ENCODE data around the gene PRR20B.
"Not testable (repeated sequence)": the region's sequence is repeated elsewhere in the genome, so short reads cannot be mapped to it uniquely, and the experiment has no call there.

Gene PRR20B

DNA sequence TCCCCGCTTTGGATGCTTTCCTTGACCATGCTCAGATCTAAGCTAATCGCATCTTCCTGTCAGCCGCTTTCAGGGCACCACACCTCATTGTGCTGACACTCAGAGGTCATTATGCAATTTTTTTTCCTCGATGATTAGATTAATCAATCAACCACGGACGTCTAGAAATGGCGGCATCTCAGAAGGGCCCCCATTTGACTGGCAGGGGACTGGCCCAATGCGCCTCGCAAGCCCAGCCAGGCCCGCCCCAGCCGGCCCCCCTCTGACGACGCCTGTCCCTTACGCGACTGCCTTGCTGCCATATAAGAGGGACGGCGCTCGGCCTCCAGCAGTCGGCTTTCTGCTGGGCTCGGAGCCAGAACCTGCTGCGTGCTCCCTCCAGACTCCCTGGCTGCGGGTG, at the start of gene PRR20B:
PRR20B (plus strand) TSS at position 301 of the 400 bp plus-strand sequence. CDS start 387 bp downstream, outside the sequence.
- DNase-seq (ENCODE audit: low read depth), result not testable (repeated sequence)

DNA sequence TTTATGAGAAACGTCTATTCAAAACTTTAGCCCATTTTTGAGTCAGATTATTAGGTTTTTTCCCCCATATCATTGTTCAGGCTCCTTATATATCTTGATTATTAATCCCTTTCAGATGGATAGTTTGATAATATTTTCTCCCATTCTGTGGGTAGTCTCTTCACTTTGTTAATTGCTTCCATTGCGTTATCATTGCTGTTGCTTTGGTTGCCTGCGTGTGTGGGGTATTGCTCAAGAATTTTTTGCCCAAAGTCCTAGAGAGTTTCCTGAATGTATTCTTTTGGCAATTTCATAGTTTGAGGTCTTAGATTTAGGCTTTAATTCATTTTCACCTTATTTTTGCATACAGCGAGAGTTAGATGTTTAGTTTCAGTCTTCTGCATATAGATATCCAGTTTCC, 32.3 kb upstream of the PRR20B start:
- no peak overlapping the region for H3K4me3 ChIP-seq (ENCODE audit: low read depth, low read length)
- TF ChIP-seq, protein P1, sequence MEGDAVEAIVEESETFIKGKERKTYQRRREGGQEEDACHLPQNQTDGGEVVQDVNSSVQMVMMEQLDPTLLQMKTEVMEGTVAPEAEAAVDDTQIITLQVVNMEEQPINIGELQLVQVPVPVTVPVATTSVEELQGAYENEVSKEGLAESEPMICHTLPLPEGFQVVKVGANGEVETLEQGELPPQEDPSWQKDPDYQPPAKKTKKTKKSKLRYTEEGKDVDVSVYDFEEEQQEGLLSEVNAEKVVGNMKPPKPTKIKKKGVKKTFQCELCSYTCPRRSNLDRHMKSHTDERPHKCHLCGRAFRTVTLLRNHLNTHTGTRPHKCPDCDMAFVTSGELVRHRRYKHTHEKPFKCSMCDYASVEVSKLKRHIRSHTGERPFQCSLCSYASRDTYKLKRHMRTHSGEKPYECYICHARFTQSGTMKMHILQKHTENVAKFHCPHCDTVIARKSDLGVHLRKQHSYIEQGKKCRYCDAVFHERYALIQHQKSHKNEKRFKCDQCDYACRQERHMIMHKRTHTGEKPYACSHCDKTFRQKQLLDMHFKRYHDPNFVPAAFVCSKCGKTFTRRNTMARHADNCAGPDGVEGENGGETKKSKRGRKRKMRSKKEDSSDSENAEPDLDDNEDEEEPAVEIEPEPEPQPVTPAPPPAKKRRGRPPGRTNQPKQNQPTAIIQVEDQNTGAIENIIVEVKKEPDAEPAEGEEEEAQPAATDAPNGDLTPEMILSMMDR (conservative IDR thresholded peaks at IDR 0.05; ENCODE audit: low read depth, low read length), result no peak
- DNase-seq (ENCODE audit: low read depth), result no peak

More for the DNA sequence above, at the start of gene PRR20B:
- not testable (repeated sequence) for H3K4me3 ChIP-seq (ENCODE audit: low read depth, low read length)

DNA sequence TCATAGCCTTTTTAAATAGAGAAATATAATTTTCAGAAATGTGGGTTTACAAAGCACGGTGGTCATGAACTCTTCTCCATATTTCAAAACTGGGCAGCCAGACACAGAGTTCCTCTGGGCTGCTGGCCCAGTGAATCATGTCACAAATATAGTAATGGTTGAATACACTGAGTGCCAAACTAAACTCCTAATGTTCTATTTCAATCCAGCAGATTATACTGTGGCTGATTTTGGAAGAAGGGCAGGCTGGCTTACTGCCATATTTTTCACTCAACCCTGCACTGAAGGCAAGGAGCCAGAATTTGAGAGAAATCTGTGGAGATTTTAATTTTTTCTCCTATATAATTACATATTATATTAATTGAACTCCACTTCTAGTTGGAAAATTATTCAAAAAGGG, 23.6 kb upstream of the PRR20B start:
- DNase-seq (ENCODE audit: low read depth), result peak; percentile 1
- TF ChIP-seq, protein P1 (conservative IDR thresholded peaks at IDR 0.05; ENCODE audit: low read depth, low read length), result no peak
- H3K4me3 ChIP-seq (ENCODE audit: low read depth, low read length), result no peak overlapping the region

DNA sequence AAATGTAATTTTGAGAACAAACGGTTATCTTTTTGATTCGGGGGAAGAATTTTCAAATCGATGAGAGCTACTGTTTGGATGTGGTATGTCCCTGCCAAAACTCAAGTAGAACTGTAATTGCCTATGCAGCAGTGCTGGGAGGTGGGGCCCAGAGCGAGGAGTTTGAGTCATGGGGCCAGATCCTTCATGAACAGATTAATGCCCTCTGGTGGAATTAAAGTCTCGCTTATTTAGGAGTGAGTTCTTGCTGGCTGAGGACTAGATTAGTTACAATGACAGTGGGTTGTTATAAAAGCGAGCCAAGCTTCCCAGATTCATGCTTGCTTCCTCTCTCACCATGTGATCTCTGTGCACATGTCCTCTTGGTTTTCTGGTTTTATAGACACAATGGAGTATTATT, 18.4 kb upstream of the PRR20B start:
- no peak overlapping the region for H3K4me3 ChIP-seq (ENCODE audit: low read depth, low read length)
- no peak for DNase-seq (ENCODE audit: low read depth)
- TF ChIP-seq, protein P1 (conservative IDR thresholded peaks at IDR 0.05; ENCODE audit: low read depth, low read length), result no peak

DNA sequence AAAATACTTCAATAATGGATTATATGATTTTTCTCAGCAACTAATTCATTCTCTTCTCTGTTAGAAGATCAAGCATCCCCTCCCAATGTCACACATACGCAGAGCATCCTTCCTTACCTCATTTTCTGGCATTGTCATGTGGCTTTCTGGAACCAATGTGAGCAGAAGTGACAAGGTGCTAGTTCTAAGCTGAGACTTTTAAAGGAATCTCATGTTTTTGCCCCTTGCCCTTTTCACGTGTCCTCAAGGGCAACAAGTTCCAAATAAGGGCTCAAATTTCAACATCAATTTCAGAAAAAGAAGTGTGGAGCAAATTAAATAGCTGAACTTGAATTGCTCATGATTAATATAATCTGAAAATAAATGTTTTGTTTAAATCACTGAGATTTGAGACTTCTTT, 11.2 kb upstream of the PRR20B start:
- DNase-seq (ENCODE audit: low read depth), result no peak
- H3K4me3 ChIP-seq (ENCODE audit: low read depth, low read length), result no peak overlapping the region
- TF ChIP-seq, protein P1 (conservative IDR thresholded peaks at IDR 0.05; ENCODE audit: low read depth, low read length), result no peak

DNA sequence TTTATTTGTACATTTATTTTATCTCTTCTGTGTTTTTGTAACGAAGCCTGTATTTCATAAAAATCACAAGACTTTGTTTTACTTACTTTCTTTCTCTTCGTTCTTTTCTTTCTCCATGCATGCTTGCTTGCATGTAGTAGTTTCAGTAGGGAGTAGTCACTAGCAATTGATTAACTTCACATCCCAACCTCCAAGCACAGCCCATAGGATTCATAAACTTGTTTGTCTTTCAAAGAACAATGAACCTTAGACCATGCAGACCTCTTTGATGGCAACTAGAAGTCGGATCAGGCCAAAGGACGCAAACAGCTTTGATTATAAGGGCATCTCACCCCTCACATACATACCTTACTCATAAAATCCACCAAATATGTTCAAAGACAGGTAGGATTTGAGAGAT, 9.7 kb upstream of the PRR20B start:
- TF ChIP-seq, protein P1 (conservative IDR thresholded peaks at IDR 0.05; ENCODE audit: low read depth, low read length), result no peak
- DNase-seq (ENCODE audit: low read depth), result no peak
- H3K4me3 ChIP-seq (ENCODE audit: low read depth, low read length), result no peak overlapping the region

DNA sequence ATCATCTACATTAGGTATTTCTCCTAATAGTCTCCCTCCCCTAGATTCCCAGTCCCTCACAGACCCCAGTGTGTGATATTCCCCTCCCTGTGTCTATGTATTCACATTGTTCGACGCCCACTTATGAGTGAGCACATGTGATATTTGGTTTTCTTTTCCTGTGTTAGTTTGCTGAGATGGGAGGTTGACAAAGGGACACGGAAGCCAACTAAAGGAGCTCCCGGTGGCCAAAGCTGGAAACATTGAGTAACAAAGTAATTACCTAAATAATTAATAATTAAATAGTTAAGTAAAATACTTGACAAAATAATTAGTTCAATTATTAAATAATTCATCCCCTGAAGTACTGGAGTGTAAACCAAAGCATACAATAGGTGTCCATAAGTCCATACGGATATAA, 8.3 kb upstream of the PRR20B start:
- no peak overlapping the region for H3K4me3 ChIP-seq (ENCODE audit: low read depth, low read length)
- TF ChIP-seq, protein P1 (conservative IDR thresholded peaks at IDR 0.05; ENCODE audit: low read depth, low read length), result no peak
- DNase-seq (ENCODE audit: low read depth), result no peak

DNA sequence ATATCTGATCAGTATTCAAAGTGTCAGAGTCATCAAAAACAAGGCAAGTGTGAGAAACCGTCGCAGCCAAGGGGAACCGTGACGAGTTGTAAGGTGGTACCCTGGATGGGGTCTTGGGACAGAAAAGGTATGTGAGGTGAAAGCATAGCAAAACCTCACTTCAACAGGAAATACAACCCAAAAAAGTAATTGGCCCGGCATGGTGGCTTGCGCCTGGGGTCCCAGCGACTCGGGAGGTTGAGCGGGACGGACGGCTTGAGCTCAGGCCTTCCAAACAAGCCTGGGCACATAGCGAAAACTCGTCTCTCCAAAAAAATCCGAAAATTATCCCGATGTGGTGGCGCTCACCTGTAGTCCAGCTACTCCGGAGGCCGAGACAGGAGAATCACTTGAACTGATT, 7.5 kb upstream of the PRR20B start:
- not testable (repeated sequence) for DNase-seq (ENCODE audit: low read depth); H3K4me3 ChIP-seq (ENCODE audit: low read depth, low read length)

DNA sequence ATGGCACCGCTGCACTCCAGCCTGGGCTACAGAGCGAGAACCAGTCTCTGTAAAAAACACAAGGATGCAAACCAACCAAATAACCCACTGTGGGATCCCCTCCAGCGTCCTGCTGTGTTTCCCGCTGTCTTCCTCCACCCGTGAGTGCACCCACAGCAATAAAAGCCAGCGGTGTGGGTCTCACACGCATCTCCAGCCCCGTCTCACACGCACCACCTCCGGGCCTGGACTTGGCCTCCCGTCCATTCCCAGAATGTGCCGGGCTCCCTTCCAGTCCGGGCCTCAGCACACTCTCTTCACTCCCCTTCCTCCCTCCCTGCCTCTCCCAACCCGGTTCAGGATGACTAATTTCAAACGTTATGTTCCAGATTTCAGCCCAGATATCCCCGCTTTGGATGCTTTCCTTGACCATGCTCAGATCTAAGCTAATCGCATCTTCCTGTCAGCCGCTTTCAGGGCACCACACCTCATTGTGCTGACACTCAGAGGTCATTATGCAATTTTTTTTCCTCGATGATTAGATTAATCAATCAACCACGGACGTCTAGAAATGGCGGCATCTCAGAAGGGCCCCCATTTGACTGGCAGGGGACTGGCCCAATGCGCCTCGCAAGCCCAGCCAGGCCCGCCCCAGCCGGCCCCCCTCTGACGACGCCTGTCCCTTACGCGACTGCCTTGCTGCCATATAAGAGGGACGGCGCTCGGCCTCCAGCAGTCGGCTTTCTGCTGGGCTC, 6.9 kb upstream of the PRR20B start, which contains the start of gene PRR20A:
PRR20A (plus strand) TSS at position 684 of the 734 bp plus-strand sequence. CDS start 387 bp downstream, outside the sequence.
- DNase-seq (ENCODE audit: low read depth); H3K4me3 ChIP-seq (ENCODE audit: low read depth, low read length): not testable (repeated sequence)

DNA sequence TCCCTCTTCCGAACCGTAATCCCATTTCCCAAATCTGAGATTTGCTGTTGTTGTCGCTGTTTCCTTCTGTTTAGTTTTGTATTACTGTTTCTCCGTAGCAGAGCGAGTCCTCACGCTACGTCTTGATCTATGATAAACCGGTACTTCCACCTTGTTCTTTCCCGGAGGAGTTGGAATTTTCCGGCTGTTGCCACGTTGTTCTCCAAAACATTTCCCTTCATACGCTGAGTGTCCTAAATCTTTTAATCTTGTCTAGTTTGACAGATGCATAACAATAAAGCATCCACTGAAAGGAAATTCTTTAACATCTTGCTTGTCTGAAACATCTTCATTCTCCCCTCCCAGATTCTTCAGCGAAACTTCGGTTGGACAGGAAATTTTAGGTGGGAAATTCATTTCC, 818 bp downstream of the PRR20B start:
- not testable (repeated sequence) for DNase-seq (ENCODE audit: low read depth); H3K4me3 ChIP-seq (ENCODE audit: low read depth, low read length)

DNA sequence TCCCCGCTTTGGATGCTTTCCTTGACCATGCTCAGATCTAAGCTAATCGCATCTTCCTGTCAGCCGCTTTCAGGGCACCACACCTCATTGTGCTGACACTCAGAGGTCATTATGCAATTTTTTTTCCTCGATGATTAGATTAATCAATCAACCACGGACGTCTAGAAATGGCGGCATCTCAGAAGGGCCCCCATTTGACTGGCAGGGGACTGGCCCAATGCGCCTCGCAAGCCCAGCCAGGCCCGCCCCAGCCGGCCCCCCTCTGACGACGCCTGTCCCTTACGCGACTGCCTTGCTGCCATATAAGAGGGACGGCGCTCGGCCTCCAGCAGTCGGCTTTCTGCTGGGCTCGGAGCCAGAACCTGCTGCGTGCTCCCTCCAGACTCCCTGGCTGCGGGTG, 6.5 kb downstream of the PRR20B start, which contains the start of gene PRR20C:
PRR20C (plus strand) TSS at position 301 of the 400 bp plus-strand sequence. CDS start 387 bp downstream, outside the sequence.
- DNase-seq (ENCODE audit: low read depth); H3K4me3 ChIP-seq (ENCODE audit: low read depth, low read length): not testable (repeated sequence)

DNA sequence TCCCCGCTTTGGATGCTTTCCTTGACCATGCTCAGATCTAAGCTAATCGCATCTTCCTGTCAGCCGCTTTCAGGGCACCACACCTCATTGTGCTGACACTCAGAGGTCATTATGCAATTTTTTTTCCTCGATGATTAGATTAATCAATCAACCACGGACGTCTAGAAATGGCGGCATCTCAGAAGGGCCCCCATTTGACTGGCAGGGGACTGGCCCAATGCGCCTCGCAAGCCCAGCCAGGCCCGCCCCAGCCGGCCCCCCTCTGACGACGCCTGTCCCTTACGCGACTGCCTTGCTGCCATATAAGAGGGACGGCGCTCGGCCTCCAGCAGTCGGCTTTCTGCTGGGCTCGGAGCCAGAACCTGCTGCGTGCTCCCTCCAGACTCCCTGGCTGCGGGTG, 13.0 kb downstream of the PRR20B start, which contains the start of gene PRR20D:
PRR20D (plus strand) TSS at position 301 of the 400 bp plus-strand sequence. CDS start 387 bp downstream, outside the sequence.
- not testable (repeated sequence) for H3K4me3 ChIP-seq (ENCODE audit: low read depth, low read length)

More for the DNA sequence above, 13.0 kb downstream of the PRR20B start, which contains the start of gene PRR20D:
- not testable (repeated sequence) for DNase-seq (ENCODE audit: low read depth)

All from choroid plexus epithelial cell (primary cell).